ENCODE results near the gene WRNIP1.

WRNIP1 gene

DNA sequence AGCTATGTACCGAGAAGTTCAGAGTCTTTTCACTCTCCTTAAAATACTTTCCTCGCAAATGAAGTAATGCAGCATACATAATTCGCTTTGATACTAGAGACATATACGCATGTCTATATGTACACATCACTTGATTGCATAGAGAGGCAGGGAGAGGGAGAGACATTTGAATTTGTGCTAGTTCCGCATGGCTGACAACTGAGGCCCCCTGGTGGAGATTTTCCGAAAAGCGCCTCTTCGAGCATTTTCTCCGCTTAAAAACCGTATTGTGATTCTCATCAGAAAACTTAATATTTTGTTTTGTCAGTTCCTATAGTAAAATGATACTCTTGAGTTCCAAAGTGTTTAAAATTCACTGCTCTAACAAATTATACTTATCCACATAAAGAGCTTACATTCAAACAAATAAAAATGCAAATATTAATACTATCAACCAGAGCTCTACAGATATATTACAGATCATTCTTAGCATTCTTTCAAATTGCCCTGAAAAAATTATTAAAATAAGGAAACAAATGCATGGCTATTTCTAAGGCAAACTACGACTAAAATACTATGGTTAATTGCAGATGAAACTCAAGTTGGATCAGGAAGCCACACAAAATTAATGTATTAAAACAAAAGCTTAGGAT, 15.1 kb upstream of the WRNIP1 start:
- CTCF ChIA-PET = interaction anchor here (0.6 to 10.7 kb wide), 34 partner anchors 12 to 1187 kb away, joined by 3 to 189 read pairs (median 4); partner anchors contain the start of gene WRNIP1
- TF ChIP-seq, protein P1, sequence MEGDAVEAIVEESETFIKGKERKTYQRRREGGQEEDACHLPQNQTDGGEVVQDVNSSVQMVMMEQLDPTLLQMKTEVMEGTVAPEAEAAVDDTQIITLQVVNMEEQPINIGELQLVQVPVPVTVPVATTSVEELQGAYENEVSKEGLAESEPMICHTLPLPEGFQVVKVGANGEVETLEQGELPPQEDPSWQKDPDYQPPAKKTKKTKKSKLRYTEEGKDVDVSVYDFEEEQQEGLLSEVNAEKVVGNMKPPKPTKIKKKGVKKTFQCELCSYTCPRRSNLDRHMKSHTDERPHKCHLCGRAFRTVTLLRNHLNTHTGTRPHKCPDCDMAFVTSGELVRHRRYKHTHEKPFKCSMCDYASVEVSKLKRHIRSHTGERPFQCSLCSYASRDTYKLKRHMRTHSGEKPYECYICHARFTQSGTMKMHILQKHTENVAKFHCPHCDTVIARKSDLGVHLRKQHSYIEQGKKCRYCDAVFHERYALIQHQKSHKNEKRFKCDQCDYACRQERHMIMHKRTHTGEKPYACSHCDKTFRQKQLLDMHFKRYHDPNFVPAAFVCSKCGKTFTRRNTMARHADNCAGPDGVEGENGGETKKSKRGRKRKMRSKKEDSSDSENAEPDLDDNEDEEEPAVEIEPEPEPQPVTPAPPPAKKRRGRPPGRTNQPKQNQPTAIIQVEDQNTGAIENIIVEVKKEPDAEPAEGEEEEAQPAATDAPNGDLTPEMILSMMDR (IDR thresholded peaks at IDR 0.05; ENCODE audit: insufficient read depth, low read length, missing control alignments) = peak; percentile 68
- POLR2A ChIA-PET = no interaction called here
- H3K4me3 ChIP-seq (ENCODE audit: low read depth, low read length) = no peak overlapping the region
- no peak for DNase-seq (ENCODE audit: low read depth, low spot score)

DNA sequence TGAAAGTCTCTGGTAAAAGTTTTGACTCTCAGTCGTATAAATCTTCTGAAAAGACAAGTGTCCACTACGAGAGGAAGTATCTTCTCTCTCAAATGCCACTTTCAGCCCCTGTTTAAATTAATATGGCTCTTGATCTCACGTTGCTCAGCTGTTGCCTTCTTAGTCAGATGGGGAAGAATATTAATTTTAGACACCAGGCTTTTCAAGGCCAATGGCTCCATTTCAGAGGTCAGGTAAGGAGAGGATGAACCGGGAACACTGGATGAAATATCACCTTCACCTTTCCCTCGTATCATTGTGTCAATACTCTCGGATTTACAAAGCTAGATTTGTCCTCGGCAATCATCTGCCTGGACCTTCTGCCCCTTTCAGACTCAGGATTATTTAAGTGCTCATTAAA, 14.4 kb upstream of the WRNIP1 start, which contains the start of gene MYLK4:
Gene MYLK4, minus strand, starts transcription at position 91 of the 400 bp plus-strand sequence. CDS start 1,628 bp downstream, outside the sequence.
- CTCF ChIA-PET = interaction anchor here (0.6 to 10.7 kb wide), 33 partner anchors 7 to 1188 kb away, joined by 3 to 189 read pairs (median 4); partner anchors contain the start of gene WRNIP1
- POLR2A ChIA-PET = no interaction called here
- no peak within 1 kb of the TSS for H3K4me3 ChIP-seq (ENCODE audit: low read depth, low read length)
- no peak for DNase-seq (ENCODE audit: low read depth, low spot score)
- TF ChIP-seq, protein P1 (IDR thresholded peaks at IDR 0.05; ENCODE audit: insufficient read depth, low read length, missing control alignments) = no peak

DNA sequence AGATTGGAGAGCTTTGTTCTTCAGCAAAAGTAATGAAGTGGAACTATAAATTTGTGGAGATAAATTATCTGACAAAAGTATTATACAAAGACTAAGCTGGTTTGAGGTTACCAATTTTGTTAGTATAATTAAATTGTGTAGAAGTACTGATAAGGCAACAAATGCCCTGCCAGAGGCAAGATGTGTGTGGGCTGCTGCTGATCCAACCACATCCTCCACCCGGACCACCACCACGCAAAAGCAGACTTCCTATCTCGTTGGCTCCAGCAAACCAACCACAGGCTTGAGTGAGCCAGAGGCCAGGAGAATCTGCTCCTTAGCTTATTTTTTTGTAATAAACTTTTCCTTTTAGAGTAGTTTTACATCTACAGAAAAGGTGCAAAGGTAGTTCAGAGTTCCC, 13.3 kb upstream of the WRNIP1 start:
- POLR2A ChIA-PET = no interaction called here
- H3K4me3 ChIP-seq (ENCODE audit: low read depth, low read length) = no peak overlapping the region
- no peak for DNase-seq (ENCODE audit: low read depth, low spot score)
- TF ChIP-seq, protein P1 (IDR thresholded peaks at IDR 0.05; ENCODE audit: insufficient read depth, low read length, missing control alignments) = no peak
- CTCF ChIA-PET = interaction anchor here (1.1 to 10.7 kb wide), 8 partner anchors 8 to 1155 kb away, joined by 3 to 189 read pairs (median 5); partner anchors contain the start of gene WRNIP1

DNA sequence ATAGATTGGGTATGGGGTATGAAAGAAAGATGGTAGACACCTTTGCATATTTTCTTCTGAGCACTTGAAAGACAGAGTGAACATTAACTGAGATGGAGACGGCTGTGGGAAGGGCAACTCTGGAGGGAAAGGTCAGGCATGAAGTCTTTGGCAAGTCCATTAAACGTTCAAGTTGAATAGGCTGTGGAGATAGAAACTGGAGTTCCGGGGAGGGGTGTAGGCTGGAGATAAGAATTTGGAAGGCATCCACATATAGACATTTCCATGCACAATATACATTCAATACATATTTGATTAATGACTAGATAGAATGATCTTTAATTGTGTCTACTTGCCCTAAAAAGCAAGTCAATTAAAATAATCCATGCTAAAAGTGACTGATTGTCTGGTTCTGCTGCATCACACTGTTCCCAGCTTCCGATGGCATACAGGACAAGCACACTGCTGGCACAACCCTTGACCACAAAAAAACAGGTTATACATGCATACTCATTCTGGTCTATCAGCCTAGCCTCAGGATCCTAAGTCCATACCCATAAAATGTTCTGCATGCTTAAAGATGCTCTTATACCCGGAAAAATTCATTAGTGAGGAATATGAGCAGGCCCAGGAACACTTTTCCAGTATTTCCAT, 12.6 kb upstream of the WRNIP1 start:
- POLR2A ChIA-PET = no interaction called here

DNA sequence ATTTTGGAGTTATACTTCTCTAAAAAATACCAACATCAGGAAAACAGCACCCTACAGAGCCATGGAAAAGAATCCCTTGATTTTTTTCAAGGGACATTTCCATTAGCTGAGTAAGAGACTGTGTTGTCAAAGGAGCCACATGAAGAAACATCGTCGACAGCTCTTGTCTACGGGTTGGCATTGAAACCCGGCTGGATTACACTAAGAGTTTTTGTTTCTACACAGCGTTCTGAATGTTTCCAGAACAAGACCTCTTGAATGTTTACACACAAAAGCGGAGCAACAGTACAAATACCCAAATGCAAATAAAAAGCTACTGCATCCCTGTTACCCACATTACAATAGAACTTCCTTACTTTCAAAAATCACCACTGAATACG, 12.1 kb upstream of the WRNIP1 start:
- ChIA-PET CTCF (interaction anchor here (1.6 to 10.7 kb wide), 2 partner anchors 11 to 1156 kb away, joined by 5 to 189 read pairs; partner anchors contain the start of gene WRNIP1), POLR2A (no interaction called here)
- TF ChIP-seq, protein P1 (IDR thresholded peaks at IDR 0.05; ENCODE audit: insufficient read depth, low read length, missing control alignments) = no peak
- DNase-seq (ENCODE audit: low read depth, low spot score) = no peak
- H3K4me3 ChIP-seq (ENCODE audit: low read depth, low read length) = no peak overlapping the region

More for the DNA sequence above, 12.6 kb upstream of the WRNIP1 start:
- TF ChIP-seq, protein P1 (IDR thresholded peaks at IDR 0.05; ENCODE audit: insufficient read depth, low read length, missing control alignments) = no peak
- H3K4me3 ChIP-seq (ENCODE audit: low read depth, low read length) = no peak overlapping the region
- DNase-seq (ENCODE audit: low read depth, low spot score) = no peak
- CTCF ChIA-PET = interaction anchor here (0.6 to 10.7 kb wide), 5 partner anchors 9 to 1156 kb away, joined by 3 to 189 read pairs (median 5); partner anchors contain the start of gene WRNIP1

DNA sequence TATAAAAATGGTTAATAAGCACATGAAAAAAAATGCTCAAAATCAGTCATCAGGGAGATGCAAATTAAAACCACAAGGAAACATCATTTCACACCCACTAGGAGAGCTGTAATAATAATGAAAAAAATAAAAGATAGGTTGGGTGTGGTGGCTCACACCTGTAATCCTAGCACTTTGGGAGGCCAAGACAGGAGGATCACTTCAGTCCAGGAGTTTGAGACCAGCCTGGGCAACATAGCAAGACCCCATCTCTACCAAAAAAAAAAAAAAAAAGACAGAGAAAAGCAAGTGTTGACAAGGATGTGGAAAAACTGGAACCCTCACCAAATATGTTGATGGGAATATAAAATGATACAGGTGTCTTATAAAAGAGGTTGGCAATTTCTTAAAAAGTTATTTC, 11.4 kb upstream of the WRNIP1 start:
- ChIA-PET POLR2A (no interaction called here), CTCF (interaction anchor here (1.6 to 10.7 kb wide), 2 partner anchors 11 to 1157 kb away, joined by 5 to 189 read pairs; partner anchors contain the start of gene WRNIP1)
- DNase-seq (ENCODE audit: low read depth, low spot score) = no peak
- TF ChIP-seq, protein P1 (IDR thresholded peaks at IDR 0.05; ENCODE audit: insufficient read depth, low read length, missing control alignments) = no peak
- no peak overlapping the region for H3K4me3 ChIP-seq (ENCODE audit: low read depth, low read length)

All from AG04449 (cell line).